Measurements from ENCODE around the gene TXNDC12. TPM values are rescaled to one million over a fixed set of nuclear protein-coding genes. Genes with fewer than 3 reads are reported as not detected.

The TXNDC12 gene
- total RNA-seq, 2 donors from 2014 or later, result 25.7 to 38.7 TPM

- intact Hi-C loops (cut with DNase I), result no loop called here
- ATAC-seq (peak; percentile 45), DNase-seq (peak; percentile 18 to 71 (median 53))
- no peak overlapping the region for H3K4me3 ChIP-seq
- H3K27me3 ChIP-seq, result no peaks in the 10 kb centered on the region
- peak overlapping the region in 3 of 4 donors; percentile 14 to 26 (median 19) for H3K27ac ChIP-seq
- no peaks in the 10 kb centered on the region for H3K36me3 ChIP-seq (replicated peaks in 1 of 2; ENCODE audit: insufficient read depth in 1 of 2, low read depth in 2 of 2)
- no peak for TF ChIP-seq POLR2A (IDR thresholded peaks at IDR 0.05)
- TF ChIP-seq, protein P1, sequence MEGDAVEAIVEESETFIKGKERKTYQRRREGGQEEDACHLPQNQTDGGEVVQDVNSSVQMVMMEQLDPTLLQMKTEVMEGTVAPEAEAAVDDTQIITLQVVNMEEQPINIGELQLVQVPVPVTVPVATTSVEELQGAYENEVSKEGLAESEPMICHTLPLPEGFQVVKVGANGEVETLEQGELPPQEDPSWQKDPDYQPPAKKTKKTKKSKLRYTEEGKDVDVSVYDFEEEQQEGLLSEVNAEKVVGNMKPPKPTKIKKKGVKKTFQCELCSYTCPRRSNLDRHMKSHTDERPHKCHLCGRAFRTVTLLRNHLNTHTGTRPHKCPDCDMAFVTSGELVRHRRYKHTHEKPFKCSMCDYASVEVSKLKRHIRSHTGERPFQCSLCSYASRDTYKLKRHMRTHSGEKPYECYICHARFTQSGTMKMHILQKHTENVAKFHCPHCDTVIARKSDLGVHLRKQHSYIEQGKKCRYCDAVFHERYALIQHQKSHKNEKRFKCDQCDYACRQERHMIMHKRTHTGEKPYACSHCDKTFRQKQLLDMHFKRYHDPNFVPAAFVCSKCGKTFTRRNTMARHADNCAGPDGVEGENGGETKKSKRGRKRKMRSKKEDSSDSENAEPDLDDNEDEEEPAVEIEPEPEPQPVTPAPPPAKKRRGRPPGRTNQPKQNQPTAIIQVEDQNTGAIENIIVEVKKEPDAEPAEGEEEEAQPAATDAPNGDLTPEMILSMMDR (IDR thresholded peaks at IDR 0.05), result no peak
- no peaks in the 10 kb centered on the region for H3K9me3 ChIP-seq
- peaks cover 23% of the 10 kb centered on the region for H3K4me1 ChIP-seq
- 73 to 77% methylated on average over 5 of the region's 5 CpGs for WGBS, 2 donors
Measured at GRCh38 chr1:52037402-52037814, 17.6 kb downstream of the TXNDC12 start.

- no peaks in the 10 kb centered on the region for H3K36me3 ChIP-seq (replicated peaks in 1 of 2; ENCODE audit: insufficient read depth in 1 of 2, low read depth in 2 of 2)
- no peaks in the 10 kb centered on the region for H3K9me3 ChIP-seq
- H3K4me1 ChIP-seq, result peaks cover 57% of the 10 kb centered on the region
- 83 to 85% methylated on average over 2 of the region's 2 CpGs for WGBS, 2 donors
- TF ChIP-seq, protein P1 (IDR thresholded peaks at IDR 0.05), result no peak
- TF ChIP-seq POLR2A (IDR thresholded peaks at IDR 0.05), result no peak
- no peaks in the 10 kb centered on the region for H3K27me3 ChIP-seq
- DNase-seq, result no peak
- ATAC-seq, result no peak
- intact Hi-C loops (cut with DNase I), result no loop called here
- H3K4me3 ChIP-seq, result no peak overlapping the region
- peak overlapping the region; percentile 73 to 94 (median 88) for H3K27ac ChIP-seq
Measured at GRCh38 chr1:52034050-52034384, 21.0 kb downstream of the TXNDC12 start.

DNA sequence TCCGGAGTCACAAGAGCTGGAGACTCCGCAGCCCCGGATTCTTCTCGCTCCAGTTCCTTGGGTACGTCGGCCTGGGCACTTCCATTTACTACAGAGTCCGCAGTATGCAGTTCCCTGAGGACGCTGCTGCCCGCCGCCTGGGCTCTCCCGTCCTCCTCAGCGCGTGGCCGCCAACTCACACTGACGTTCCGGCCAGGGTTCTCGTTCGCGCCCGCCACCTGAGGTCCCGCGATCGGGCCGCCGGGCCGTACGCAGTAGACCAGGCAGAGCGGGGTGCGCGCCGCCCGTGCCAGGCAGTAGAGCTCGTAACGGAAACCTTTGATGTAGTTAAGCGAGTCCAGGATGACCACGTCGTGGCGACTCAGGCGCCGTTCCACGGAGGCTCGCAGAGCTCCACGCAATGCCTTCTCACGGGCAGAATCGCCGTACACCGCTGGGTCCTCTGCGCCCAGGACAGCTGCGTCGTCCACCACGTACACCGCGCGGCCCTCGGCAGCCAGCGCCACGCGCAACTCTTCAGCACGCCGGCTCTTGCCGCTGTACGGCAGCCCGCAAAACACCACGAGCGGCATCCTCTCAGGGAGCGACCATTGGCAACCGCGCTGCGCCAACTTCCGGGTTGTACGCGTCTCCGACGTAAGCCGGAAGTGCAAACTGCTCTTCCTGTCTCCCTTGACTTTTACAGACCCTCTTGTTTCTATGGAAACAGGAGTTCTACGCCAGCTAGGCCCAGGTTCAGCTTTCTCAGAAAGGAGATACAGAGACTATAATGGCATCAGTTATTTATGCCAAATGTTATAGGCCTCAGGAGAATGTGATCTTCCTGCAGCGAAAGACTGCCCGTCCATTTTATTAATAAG is 21.6 kb downstream of the TXNDC12 start, which contains the start of gene KTI12:
Gene KTI12, minus strand, starts transcription at position 621 of the 860 bp plus-strand sequence. Its CDS starts 49 bp downstream, at position 572.
- TF ChIP-seq, protein P1 (IDR thresholded peaks at IDR 0.05), result no peak
- peak; percentile 39 to 82 (median 75) for TF ChIP-seq POLR2A (IDR thresholded peaks at IDR 0.05)
- H3K27ac ChIP-seq, result peak within 1 kb of the TSS; percentile 73 to 94 (median 88)
- no peaks in the 10 kb centered on the region for H3K9me3 ChIP-seq
- DNase-seq, result peak; percentile 81 to 87 (median 84)
- peak; percentile 85 for ATAC-seq
- H3K4me1 ChIP-seq, result peaks cover 63% of the 10 kb centered on the region
- H3K36me3 ChIP-seq (replicated peaks in 1 of 2; ENCODE audit: insufficient read depth in 1 of 2, low read depth in 2 of 2), result no peaks in the 10 kb centered on the region
- peak within 1 kb of the TSS; percentile 41 to 81 for H3K4me3 ChIP-seq
- H3K27me3 ChIP-seq, result no peaks in the 10 kb centered on the region
- intact Hi-C loops (cut with DNase I), result no loop called here
- WGBS, 2 donors, result 2 to 10% methylated on average over 19 to 69 of the region's 78 CpGs

GRCh38 chr1:52032785-52033131 is 22.2 kb downstream of the TXNDC12 start:
- DNase-seq (peak; percentile 32 to 51 (median 40)), ATAC-seq (peak; percentile 7)
- TF ChIP-seq POLR2A (IDR thresholded peaks at IDR 0.05), result no peak
- TF ChIP-seq, protein P1 (IDR thresholded peaks at IDR 0.05), result no peak
- H3K4me1 ChIP-seq, result peaks cover 64% of the 10 kb centered on the region
- no peaks in the 10 kb centered on the region for H3K9me3 ChIP-seq
- peak overlapping the region; percentile 41 to 81 for H3K4me3 ChIP-seq
- H3K27ac ChIP-seq, result peak overlapping the region in 3 of 4 donors; percentile 73 to 94 (median 88)
- 0 to 20% methylated on average over 1 to 24 of the region's 24 CpGs for WGBS, 2 donors
- intact Hi-C loops (cut with DNase I), result no loop called here
- no peaks in the 10 kb centered on the region for H3K27me3 ChIP-seq
- no peaks in the 10 kb centered on the region for H3K36me3 ChIP-seq (replicated peaks in 1 of 2; ENCODE audit: insufficient read depth in 1 of 2, low read depth in 2 of 2)

All from body of pancreas (tissue), 4 donors.